HepG2 (cell line): Measurements from ENCODE around the gene NACAD. TPM values are rescaled to one million over a fixed set of nuclear protein-coding genes. Genes with fewer than 3 reads are reported as not detected.

Experiments used
- HMGXB4 ChIP-seq, 2 experiments: sonication (generic) in 1 of 2; formaldehyde crosslinking in 1 of 2; IDR thresholded peaks; 2 replicates each; pipeline versions ENCODE4 v1.4.0 to v1.6.1; 2018 to 2020; ENCODE audit warnings: missing genetic modification reagents in 2 of 2, borderline replicate concordance in 1 of 2, low read depth in 1 of 2, mild to moderate bottlenecking in 1 of 2, missing biosample characterization in 1 of 2
- KDM5B ChIP-seq: sonication (generic); formaldehyde crosslinking; IDR thresholded peaks from 2 replicates; pipeline ENCODE4 v1.4.0; 2020; ENCODE audit warnings: missing genetic modification reagents, mild to moderate bottlenecking, borderline replicate concordance
- NFE2 ChIP-seq: sonication (generic); formaldehyde crosslinking; IDR thresholded peaks from 2 replicates; pipeline ENCODE4 v1.4.0; 2020; ENCODE audit warnings: missing genetic modification reagents
- RERE ChIP-seq: IDR thresholded peaks from 2 replicates; pipeline ENCODE4 v1.6.1; 2016; ENCODE audit warnings: low read depth, missing genetic modification reagents, missing compliant biosample characterization
- SIN3A ChIP-seq: IDR thresholded peaks from 2 replicates; pipeline ENCODE4 v1.6.1; 2011; ENCODE audit warnings: low read depth, mild to moderate bottlenecking, control low read depth, low read length, borderline replicate concordance
- SNAPC4 ChIP-seq: sonication (generic); formaldehyde crosslinking; IDR thresholded peaks from 2 replicates; pipeline ENCODE4 v1.4.0; 2020; ENCODE audit warnings: mild to moderate bottlenecking, missing genetic modification reagents
- SNRNP70 ChIP-seq: fragments of 200-400 bp; formaldehyde crosslinking; IDR thresholded peaks from 2 replicates; pipeline ENCODE4 v1.6.1; 2017; ENCODE audit warnings: mild to moderate bottlenecking, low read depth, low read length, moderate library complexity
- TAF1 ChIP-seq: sonication (generic); formaldehyde crosslinking; IDR thresholded peaks from 2 replicates; pipeline ENCODE4 v1.4.0; 2020; ENCODE audit warnings: missing genetic modification reagents
- THYN1 ChIP-seq: sonication (generic); formaldehyde crosslinking; IDR thresholded peaks from 2 replicates; pipeline ENCODE4 v1.8.1; 2023; ENCODE audit warnings: low read depth, mild to moderate bottlenecking, moderate library complexity, missing genetic modification reagents, borderline replicate concordance
- ZNF333 ChIP-seq: sonication (generic); formaldehyde crosslinking; IDR thresholded peaks from 2 replicates; pipeline ENCODE4 v1.4.0; 2020; ENCODE audit warnings: mild to moderate bottlenecking, missing genetic modification reagents, borderline replicate concordance
- ZNF564 ChIP-seq: sonication (generic); formaldehyde crosslinking; IDR thresholded peaks from 2 replicates; pipeline ENCODE4 v1.8.1; 2023; ENCODE audit warnings: mild to moderate bottlenecking, missing genetic modification reagents
- ZNF589 ChIP-seq: sonication (generic); formaldehyde crosslinking; conservative IDR thresholded peaks from 2 replicates; pipeline ENCODE4 v1.8.0; 2022; ENCODE audit warnings: mild to moderate bottlenecking, moderate library complexity, missing genetic modification reagents
- ZNF816 ChIP-seq: sonication (generic); formaldehyde crosslinking; IDR thresholded peaks from 2 replicates; pipeline ENCODE4 v1.8.0; 2022; ENCODE audit warnings: missing genetic modification reagents, mild to moderate bottlenecking, borderline replicate concordance
- polyA plus RNA-seq, 8 experiments: library from polyadenylated mRNA; depleted of rRNA in 3 of 8; stranded (reverse) in 7 of 8; unstranded in 1 of 8; fragments of >200 nt; fragmentation: Illumina TruSeq in 4 of 8; extraction: Trizol in 4 of 8; gene quantifications; 2 replicates each; pipeline versions ENCODE4 v1.2.1 to v1.2.3, GENCODE V29; 2011 to 2016; ENCODE audit warnings: low read depth in 4 of 8, missing spikeins in 1 of 8, mixed read lengths in 1 of 8; ENCODE audit not compliant: insufficient read depth in 1 of 8
- total RNA-seq, 5 experiments: library from RNA; depleted of rRNA; stranded (reverse); fragments of >200 nt; fragmentation: Illumina TruSeq; extraction: Trizol; gene quantifications; 2 replicates each; pipeline ENCODE4 v1.2.3, GENCODE V29; 2016; ENCODE audit warnings: low read depth in 1 of 5

NACAD gene
- total and polyA plus RNA-seq, 2 of the 13 experiments (the other 11 are each of a cell fraction or from before 2014, with no cell fraction given): 0.04 TPM; not detected in 1

- TF ChIP-seq SNAPC4 (CRISPR knock-in tag) (peak; percentile 89), RERE (CRISPR knock-in tag) (no peak), THYN1 (no peak), ZNF589 (CRISPR knock-in tag) (peak; percentile 85; the same call in 1 of the 2 replicates), ZNF333 (CRISPR knock-in tag) (peak; percentile 97), SNRNP70 (no peak), ZNF816 (CRISPR knock-in tag) (peak; percentile 10; the same call in 1 of the 2 replicates), SIN3A (peak; percentile 97; the same call in 1 of the 2 replicates), NFE2 (CRISPR knock-in tag) (no peak), KDM5B (CRISPR knock-in tag) (peak; percentile 95), TAF1 (CRISPR knock-in tag) (peak; percentile 98), ZNF564 (CRISPR knock-in tag) (0 out of 2 replicates have a peak, but pooled peaks have one; percentile 24), HMGXB4 (CRISPR knock-in tag; IDR thresholded peaks at IDR 0.05; ENCODE audit: borderline replicate concordance in 1 of 2, low read depth in 1 of 2) (peak; percentile 95 to 99)
These were observed 22.8 kb upstream of the NACAD start, which contains the start of gene TBRG4 (continued) for GRCh38 chr7:45111298-45112223.
